ENCODE data around the gene LRRC10.

Gene LRRC10, protein sequence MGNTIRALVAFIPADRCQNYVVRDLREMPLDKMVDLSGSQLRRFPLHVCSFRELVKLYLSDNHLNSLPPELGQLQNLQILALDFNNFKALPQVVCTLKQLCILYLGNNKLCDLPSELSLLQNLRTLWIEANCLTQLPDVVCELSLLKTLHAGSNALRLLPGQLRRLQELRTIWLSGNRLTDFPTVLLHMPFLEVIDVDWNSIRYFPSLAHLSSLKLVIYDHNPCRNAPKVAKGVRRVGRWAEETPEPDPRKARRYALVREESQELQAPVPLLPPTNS

DNA sequence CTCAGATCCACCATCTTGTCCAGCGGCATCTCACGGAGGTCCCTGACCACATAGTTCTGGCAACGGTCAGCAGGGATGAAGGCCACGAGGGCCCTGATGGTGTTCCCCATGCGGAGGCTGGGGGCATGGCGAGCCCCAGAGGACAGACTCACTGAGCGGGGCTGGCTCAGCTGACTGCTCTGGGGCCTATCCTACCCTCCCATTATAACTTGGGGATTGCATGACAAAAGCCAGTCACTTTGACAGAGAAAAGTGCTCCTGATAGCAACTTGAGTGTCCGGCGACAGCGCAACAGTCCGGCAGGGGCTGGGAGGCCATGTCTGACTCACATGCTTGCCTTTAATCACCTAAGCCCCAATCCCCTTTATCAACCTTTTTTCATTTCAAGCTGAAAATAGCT is at the start of gene LRRC10:
TSS of gene LRRC10 (minus strand) at position 179 of the 400 bp plus-strand sequence. CDS start at position 110, 69 bp downstream.
- no peak for DNase-seq

DNA sequence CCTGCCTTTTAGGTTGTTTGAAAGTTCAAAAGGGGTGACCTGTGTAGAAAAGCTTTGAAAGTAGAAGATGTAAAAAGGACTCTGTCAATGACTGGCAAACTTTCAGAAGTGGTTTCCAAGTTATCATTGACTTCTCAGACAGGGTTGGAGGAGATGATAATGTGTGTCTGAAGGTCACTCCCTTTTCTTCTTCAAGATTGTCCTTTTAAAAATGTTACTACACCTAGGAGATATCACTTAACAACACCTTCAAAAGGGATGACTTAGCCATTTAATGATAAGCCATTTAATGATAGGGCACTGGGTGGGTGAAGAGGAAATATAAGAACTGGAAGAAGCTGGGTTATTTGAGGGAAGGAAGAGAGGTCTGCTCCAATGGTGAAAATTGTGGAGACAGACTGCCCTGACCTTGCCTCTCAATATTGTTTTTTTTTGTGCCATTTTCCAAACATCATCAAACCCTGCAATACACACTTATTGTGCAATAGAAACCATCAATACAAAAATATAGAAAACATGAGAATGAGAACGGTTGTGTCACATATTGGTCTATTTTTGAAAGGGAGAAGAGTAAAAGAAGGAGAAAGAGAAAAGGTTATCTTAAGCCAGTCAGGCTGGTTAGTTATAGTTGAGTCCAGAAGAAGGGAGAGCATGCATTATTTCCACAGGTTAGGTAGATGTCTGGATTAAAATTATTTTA is 49.6 kb upstream of the LRRC10 start:
- no peak for DNase-seq

DNA sequence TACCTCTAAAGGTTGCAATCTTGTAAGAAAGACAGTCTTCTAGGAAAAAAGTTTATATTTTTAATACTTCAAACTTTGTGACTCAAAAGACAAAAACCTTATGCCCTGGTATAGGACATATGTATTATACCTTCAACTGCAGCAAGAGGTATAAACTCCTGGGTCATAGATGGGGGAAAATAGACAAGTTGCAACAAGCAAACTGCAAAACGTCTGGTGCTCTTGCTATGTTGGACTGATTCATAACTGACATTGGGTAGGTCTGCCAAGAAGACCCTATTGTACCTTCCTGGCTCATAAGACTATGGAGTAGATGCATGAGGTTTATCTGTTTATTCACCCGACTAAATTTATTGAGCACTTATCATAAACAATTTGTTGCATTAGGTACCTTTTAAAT is 47.5 kb upstream of the LRRC10 start:
- DNase-seq = no peak

DNA sequence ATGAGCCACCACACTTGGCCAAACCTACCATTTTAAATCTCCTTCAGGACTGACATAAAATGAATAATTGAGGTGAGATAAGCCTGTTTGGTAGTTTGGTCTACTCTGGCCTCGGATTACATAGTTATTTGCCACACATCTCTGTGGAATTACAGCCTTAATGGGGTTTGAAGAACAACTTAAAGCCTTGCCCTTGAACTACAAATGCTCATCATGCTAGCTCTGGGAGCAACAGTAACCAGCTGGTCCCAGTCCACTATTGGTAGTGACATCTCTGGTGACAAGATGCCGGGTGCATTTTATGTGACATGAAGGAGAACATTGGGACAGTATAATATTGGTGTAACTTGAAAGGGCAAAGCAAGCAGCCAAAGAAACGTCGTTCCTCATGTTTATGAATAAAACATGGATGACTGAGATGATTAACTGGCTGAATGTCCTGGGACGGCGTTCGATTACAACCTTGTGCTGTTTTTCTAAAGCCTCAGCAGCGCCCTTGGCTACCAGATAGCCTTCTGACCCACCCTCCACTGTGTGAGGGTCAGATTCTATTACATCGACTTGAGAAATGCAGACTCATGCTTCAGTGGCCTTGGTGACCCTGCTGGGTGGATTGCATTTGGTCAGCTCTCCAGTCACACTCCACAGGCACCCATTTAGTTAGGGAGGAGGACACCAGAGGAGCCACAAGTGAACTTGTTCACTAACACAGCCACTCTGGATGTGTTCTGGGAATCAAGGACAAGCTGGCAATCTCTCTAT is 46.9 kb upstream of the LRRC10 start:
- no peak for DNase-seq

DNA sequence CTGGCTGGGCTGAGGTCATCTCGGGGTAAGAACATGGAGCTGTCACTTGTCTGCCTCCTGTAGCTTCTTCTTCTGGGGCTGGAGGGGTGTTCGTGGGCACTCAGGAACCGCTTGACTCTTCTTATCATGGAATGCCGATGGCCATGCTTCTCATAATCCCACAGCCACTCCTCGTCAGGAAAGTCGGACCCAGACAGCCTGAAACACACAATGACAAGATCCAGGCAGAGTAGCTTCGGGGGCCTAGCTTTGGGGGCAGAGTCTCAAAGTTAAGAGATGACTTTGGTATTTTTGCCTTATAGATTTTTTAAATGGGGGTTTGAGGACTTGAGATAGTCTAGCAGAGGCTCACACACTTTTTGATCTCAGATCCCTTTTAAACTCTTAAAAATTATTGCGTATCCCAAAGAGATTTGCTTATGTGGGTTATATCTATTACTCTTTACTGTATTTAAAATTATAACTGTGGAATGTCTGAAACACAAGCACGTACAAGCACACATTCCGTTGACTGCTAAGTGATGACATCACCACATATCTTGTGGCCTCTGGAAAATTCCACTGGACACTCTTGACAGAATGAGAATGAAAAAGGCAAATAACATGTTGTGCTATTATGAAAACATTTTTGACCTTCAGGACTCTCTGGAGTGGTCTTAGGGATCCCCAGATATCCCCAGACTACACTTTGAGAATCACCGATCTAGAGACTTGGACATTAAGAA is 45.1 kb upstream of the LRRC10 start:
- DNase-seq = no peak

DNA sequence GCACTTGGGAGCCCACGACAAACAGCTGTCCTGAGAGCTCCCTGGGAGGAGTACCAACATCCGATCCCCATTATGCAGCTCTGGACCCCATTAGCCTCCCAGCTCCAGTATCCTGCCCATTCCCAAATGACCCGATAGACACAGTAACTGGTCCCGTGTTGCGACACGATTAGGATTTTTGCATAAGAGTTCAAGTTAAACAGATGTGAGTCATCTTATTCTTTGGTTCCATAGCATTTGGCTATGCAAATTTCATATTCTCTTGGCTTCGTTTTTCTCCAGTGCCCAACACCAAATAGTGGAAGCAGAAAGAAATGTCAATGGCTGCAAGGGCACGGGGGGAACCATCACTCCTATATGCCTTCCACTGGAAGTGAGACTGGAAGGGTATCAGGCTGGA is 43.0 kb upstream of the LRRC10 start:
- DNase-seq = no peak

DNA sequence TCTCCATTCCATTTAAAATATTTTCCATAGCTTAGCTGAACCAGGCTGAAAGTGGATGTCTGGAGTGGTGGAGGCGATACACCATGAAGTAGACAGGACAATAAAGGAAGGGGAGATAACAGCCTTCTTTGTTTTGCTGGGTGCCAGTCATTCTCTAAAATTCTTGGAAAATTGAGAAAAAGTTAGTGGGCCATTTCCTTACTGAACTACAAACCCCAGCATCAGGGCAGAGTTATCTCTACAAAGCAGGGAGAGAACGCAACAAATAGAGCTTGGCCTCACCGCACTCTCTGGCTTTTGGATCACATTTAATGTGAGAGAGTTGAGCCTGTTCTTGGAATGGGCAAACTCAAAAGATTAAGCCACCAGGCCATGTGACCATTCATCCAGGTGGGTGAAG is 41.2 kb upstream of the LRRC10 start:
- DNase-seq = no peak

DNA sequence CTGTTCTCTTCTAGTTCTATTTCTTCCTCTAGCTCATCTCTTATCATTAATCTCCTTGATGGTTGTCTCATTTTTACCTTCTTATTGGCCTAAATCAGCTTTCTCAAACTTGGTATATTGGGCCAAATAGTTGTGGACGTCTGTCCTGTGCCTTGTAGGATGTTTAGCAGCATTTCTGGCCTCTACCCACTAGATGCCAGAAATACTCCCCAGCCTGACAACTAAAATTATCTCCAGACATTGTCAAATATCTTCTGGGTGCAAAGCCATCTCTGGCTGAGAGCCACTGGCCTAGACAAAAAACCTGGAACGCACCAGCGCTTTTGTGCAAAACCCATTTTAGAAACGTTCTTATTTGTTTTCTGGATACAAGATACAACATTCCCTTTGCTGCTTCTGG is 38.8 kb upstream of the LRRC10 start:
- no peak for DNase-seq

DNA sequence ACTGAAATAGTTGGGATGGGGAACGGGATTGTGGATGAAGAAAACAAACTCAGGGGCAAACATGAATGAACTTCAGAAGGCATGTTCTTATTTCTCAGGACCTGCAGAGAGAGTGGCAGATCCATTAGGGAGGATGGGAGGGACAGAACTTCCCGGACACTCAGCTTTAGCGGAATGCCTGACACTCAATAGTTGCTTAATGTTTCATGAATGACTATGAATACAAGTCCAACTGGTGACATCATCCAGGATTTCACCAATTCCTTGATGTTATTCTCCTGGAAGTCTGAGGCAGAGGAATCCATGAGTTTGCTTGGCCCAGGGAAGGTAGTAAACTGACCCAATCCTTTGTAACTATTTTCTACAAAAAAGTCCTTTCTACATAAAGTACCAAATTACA is 37.8 kb upstream of the LRRC10 start:
- no peak for DNase-seq

DNA sequence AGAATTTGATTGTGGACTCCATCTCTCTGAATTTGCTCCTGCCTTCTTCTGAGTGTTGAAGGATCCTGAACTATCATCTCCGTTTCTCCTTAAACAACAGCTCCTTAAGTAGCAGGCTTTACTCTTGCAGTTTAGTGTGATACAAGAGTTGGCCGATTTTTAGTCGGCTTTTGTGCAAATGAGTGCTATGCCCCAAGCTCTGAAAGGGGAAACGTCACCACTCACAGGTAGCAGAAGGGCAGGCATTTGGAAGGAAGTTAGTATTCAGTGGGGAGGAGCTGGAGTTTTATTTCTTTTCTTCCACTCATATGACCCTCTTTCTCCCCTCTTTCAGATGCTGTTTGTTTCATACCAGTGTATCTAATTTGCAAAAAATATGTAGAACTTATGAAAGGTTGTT is 36.5 kb upstream of the LRRC10 start:
- no peak for DNase-seq

DNA sequence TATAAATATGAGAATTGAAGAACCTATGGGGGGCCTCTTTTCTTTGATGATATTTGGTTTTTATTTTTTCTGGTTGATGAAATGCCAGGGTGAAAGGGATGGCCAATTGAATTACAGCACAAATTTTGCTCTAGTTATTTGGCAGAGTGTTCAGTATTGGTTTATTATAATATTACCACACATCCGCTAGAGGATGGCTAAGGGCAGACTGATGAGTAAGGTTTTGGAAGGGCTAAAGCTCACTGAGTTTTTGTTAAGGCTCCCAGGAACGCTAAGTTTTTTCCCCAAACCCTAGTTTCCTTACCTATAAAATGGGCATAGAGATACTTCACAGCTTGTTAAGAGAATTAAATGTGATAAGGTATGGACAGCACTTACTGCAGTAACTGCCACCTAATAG is 34.3 kb upstream of the LRRC10 start:
- no peak for DNase-seq

DNA sequence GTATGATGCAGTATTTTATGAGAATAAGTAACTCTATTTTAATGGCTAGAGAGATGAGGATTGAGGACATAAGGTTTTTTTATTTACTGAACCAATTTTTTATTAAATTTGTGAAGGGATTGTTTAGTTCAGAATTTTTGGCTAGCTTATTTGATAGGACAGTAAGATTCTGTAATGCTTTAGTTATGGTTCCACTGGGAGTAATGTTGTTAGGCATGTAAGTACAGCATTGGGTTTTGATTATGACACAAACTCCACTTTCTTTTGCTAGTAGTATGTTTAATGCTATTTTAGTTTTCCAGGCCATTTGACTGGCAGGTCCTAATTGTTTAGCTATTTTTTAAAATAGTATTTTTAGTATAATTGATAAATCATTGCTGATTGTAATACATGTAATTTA is 33.8 kb upstream of the LRRC10 start:
- no peak for DNase-seq

DNA sequence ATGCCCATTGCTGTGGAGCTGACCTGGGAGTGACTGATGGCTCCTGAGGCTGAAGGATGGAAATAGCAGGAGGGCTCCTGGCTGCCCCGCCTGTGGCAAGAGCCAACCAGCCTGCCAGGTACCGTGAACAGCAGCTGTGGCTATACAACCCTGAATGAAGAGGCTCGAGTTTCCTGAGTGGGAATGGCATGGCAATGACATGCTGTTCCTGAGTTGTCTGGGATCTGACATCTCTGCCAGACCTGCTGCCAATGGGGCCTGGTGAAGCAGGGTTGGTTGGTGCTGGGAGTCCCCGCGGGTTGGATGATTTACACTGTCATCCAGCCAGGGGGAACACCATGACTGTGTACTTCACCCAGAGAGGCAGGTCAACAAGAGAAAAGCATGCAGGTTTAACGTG is 31.8 kb upstream of the LRRC10 start:
- no peak for DNase-seq

DNA sequence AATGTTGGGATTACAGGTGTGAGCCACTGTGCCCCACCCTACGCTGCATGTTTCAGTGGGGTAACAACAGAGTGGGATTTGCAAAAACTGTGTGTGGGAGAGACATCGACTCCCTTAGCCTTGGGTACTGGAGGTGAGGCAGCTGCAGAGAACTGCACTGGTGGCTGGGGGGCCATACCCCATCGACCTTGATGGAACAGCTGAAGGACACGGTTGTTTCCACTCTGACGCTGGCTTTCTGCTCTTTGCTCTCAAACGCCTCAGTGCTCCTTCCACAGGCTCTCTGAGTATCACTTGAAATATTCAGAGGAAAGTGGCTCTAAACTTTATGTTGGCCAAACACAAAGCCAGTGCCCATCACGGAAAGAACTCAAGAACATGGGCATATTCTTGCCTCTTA is 30.8 kb upstream of the LRRC10 start:
- DNase-seq = no peak

DNA sequence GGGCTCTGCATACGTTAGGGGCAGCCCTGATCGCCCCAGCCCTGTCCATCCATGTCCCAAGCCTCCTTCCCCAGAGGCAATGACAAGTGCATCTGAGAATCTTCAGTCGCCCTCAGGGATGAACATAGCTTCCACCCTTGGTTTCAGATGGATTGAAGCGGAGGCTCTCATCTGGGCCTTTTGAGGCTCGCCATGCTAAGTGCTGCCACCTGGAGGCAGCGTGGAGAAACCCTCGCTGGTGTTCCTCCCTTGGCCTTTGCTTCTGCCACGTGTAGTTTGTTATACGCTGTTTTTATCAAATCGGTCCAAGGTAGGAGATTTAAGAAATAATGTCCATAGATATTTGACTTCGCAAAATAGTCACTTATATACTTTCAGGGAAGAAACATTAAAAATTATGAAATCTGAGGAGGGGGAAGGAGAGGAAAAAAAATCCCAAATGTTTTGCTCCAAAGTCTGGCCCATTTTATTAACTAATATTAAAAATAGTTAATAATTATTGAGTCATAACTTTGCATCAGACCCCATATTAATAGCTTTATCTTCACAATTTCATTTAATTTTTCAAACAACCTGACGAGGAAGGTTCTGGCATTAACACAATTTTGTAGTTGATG is 28.8 kb upstream of the LRRC10 start:
- DNase-seq = no peak

DNA sequence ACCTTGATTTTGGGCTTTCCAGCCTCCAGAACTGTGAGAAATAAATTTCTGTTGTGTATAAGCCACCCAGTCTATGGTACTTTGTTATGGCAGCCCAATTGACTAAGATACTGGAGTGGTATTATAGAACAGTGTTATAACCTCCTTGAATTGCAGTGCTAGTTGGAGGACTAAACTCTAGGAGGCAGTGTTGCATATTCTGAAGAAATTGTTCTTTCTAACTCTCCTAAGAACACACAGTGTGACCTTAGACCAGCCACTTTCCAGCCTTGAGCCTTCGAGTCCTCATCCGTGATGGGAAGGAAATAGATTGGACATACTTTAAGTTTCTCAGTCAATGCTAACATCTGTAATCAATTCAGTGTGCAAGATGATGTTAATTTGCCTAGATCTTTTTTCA is 22.4 kb upstream of the LRRC10 start:
- no peak for DNase-seq

DNA sequence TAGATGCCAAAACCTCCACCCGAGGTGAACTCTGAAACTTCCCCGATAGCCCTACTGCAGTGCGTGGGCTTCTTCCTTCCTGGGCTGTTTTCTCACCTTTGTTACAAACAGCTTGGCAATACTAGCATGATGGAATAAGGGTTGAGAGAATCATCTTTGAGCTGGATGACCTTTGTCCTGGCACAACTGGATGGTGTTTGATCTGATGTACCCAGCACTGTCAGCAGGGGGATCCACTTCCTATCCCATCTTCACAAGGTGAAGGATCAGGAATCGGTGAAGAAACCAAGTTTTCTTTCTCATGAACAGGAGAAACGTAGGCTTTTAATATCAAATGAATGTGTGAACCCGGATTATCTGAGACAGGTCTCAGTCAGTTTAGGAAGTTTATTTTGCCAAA is 19.5 kb upstream of the LRRC10 start:
- DNase-seq = no peak

DNA sequence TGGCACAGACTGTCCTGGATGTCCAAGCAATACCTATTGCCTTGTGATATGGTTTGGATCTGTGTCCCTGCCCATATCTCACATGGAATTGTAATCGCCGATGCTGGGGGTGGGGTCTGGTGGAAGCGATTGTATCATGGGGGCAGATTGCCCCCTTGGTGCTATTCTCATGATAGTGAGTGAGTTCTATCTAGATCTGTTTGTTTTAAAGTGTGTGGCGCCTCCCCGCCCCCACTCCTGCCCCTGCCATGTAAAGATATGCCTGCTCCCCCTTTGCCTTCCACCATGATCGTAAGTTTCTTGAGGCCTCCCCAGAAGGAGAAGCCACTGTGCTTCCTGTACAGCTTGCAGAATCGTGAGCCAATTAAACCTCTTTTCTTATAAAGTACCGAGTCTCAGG is 16.8 kb upstream of the LRRC10 start:
- no peak for DNase-seq

DNA sequence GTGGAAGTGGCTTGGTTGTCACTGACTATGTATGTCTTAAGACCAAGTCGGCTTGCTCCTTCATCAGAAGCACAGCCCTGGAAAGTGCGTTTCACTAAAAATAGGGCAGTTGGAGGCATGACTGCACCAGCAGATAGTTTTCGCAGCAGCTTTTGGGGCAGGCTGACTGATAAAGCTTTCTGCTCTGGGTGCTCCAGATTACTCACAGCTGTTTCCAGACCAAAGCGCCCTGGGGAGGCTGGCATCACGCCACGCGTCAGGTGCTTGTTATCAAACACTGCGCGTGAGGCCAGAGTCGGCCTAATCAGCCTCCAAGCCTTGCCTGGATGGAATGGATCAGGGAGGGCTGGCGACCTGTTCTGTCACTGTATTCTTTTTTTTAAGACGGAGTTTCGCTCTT is 13.3 kb upstream of the LRRC10 start:
- DNase-seq = no peak

DNA sequence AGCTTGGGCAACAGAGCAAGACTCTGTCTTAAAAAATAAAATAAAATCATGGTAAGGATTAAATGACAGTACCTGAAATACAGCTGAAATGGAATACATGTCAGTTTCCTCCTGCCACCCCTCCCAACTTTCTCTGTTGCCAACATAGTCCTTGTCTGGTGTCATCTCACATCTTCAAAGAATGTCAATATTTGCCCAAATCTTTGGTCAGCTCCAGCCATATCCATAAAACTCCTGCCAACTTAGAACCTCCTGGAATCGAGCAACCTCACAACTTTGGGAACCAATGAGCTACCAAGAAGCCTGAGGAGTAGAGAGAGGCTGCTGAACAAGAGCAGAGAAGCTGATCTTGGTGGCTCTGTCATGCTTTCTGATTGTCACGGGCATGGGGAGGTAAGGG is 10.8 kb upstream of the LRRC10 start:
- DNase-seq = no peak

DNA sequence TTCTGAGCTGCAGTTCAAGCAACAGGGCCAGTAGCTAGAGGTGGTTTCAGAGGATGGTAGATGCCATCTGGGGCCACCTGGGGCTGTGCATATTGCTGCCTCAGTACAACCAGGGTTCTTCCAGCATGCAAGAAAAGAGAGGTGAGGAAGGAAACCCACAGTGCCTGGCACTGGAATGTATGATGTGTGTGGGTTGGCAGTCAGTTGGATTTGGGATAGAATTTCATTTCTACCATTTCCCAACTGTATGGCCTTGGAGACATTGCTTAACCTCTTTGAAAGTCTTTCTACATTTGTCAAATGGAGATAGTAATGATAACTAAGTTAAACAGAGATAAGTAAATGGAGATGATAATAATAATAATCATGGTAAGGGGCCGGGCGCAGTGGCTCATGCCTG is 10.2 kb upstream of the LRRC10 start:
- DNase-seq = no peak

DNA sequence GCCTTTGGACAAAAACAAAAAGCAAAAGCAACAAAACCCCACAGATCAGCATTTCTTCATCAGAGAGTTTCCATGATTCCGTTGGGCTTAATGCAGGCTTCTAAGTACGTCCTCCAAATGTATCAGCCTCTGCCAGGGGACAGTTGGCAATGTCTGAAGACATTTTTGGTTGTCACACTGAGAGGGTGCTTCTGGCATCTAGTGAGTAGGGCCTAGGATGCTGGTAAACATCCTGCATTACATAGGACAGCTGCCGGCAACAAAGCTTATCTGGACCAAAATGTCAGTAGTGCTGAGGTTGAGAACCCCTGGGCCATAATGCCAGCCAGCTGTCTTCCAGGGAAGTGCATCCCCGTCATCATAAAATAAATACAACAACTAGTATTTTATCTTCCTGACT is 9.4 kb upstream of the LRRC10 start:
- DNase-seq = no peak

DNA sequence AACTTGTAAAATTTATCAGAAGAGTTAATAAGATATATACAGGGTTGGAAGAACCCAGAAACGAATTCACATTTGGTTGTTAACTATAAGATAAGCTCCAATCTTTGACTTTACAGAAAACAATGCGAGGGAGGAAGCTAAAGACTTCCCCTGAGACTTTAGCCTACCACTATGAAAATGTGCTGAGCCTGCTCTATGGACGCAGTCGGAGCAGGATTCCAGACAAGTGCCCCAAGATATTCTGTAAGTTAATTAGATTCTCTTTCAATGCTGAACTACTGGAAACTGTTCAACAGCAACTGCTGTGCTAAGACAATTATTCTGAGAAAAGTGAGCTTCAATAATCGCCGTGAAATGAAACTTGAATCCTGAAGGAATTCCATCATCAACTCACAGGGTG is 8.3 kb upstream of the LRRC10 start:
- DNase-seq = no peak

Measured in SIG-M5 (cell line).